ENCODE results near the gene GPR156. TPM values are rescaled to one million over a fixed set of nuclear protein-coding genes. Genes with fewer than 3 reads are reported as not detected.

The GPR156 gene
- total and polyA plus RNA-seq, 9 of the 15 experiments (the other 6 are each of a cell fraction or from before 2014, with no cell fraction given) = 0.07 to 0.14 (median 0.12) TPM; not detected in 5

DNA sequence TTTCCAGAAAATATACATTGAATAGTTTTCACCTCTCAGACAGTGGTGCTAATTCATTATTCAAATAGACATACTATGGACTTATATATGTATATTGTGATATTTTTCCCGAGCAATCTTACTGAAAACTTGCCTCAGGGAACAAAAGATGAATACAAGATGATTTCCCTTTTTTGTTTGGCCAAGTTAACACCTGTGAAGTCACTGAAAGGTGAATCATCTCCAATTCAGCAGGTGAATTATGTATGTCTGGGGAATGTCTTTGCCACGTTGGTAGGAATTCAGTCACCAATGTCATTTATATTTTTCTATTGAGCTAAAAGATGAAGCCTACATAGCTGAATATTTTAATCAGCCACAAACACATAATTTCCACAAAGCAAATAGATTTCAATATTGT lies 88.2 kb downstream of the GPR156 start:
- Histone ChIP-seq H3K27ac (ENCODE audit: extremely low read depth, low read depth, low read length) (no peak overlapping the region), H3K36me3 (ENCODE audit: control insufficient read depth, insufficient read depth, low read length) (no peaks in the 10 kb centered on the region), H3K79me2 (ENCODE audit: control insufficient read depth, insufficient read depth, low read length) (no peaks in the 10 kb centered on the region), H3K9me1 (ENCODE audit: control insufficient read depth, insufficient read depth, low read length) (no peaks in the 10 kb centered on the region), H3K27me3 (ENCODE audit: control insufficient read depth in 2 of 2, insufficient read depth in 2 of 2, low read length in 2 of 2) (no peaks in the 10 kb centered on the region; a peak in 1 of 5 replicates), H4K20me1 (replicated peaks; ENCODE audit: control insufficient read depth, insufficient read depth, low read length) (no peaks in the 10 kb centered on the region), H3K9me3 (replicated peaks; ENCODE audit: control insufficient read depth, insufficient read depth, low read depth, low read length) (no peaks in the 10 kb centered on the region), H3K4me3 (no peak overlapping the region), H3K4me1 (replicated peaks in 1 of 2; ENCODE audit: control insufficient read depth in 2 of 2, insufficient read depth in 2 of 2, low read length in 2 of 2) (no peaks in the 10 kb centered on the region), H3K4me2 (ENCODE audit: insufficient read depth, low read length) (no peak overlapping the region), H2AFZ (ENCODE audit: low read depth, low read length) (no peak overlapping the region), H3K9ac (ENCODE audit: insufficient read depth in 1 of 2, low read depth in 2 of 2, low read length in 2 of 2) (no peak overlapping the region)
- intact Hi-C loops (cut with micrococcal nuclease) = no loop called here
- no TSS peak for BruUV-seq (replicated peaks)
- 0% methylated on average over 2 of the region's 2 CpGs for WGBS (ENCODE audit: insufficient coverage, low coverage, missing lambda C conversion rate)
- CTCF ChIA-PET (ENCODE audit: low intra/inter-chr PET ratio) = no interaction called here
- POLR2A ChIA-PET = interaction anchor here (0.6 kb wide), 1 partner anchor 212 kb away, joined by 4 read pairs; no protein-coding TSS in a partner anchor
- in situ Hi-C loops (cut with MboI) = no loop called here
- no peak for ATAC-seq
- no peak for TF ChIP-seq ESRRB (CRISPR knock-in tag; IDR thresholded peaks at IDR 0.05; ENCODE audit: borderline replicate concordance)
- TF ChIP-seq NFXL1 (CRISPR knock-in tag; IDR thresholded peaks at IDR 0.05) = no peak
- no peak for TF ChIP-seq RBM17 (IDR thresholded peaks at IDR 0.05; ENCODE audit: borderline replicate concordance, low read depth, low read length)
- TF ChIP-seq, protein P1, sequence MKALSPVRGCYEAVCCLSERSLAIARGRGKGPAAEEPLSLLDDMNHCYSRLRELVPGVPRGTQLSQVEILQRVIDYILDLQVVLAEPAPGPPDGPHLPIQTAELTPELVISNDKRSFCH (CRISPR knock-in tag; IDR thresholded peaks at IDR 0.05) = no peak
- TF ChIP-seq, protein P1 (tag; IDR thresholded peaks at IDR 0.05) = no peak
- no peak for TF ChIP-seq JUN (IDR thresholded peaks at IDR 0.05; ENCODE audit: borderline replicate concordance, low read depth, low read length)
- no peak for TF ChIP-seq JUN (CRISPR knock-in tag; IDR thresholded peaks at IDR 0.05; ENCODE audit: borderline replicate concordance)
- no peak for TF ChIP-seq GABPB1 (CRISPR knock-in tag; IDR thresholded peaks at IDR 0.05)
- TF ChIP-seq POLR3A (IDR thresholded peaks at IDR 0.05; ENCODE audit: borderline replicate concordance, extremely low read depth, insufficient read depth, insufficient read length) = no peak
- TF ChIP-seq, protein P2, sequence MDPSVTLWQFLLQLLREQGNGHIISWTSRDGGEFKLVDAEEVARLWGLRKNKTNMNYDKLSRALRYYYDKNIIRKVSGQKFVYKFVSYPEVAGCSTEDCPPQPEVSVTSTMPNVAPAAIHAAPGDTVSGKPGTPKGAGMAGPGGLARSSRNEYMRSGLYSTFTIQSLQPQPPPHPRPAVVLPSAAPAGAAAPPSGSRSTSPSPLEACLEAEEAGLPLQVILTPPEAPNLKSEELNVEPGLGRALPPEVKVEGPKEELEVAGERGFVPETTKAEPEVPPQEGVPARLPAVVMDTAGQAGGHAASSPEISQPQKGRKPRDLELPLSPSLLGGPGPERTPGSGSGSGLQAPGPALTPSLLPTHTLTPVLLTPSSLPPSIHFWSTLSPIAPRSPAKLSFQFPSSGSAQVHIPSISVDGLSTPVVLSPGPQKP (CRISPR knock-in tag; IDR thresholded peaks at IDR 0.05) = no peak
- no peak for TF ChIP-seq DDX20 (tag; IDR thresholded peaks at IDR 0.05; ENCODE audit: low read depth)
- no peak for TF ChIP-seq ZNF766 (CRISPR knock-in tag; conservative IDR thresholded peaks at IDR 0.05)
- TF ChIP-seq PHB (CRISPR knock-in tag; IDR thresholded peaks at IDR 0.05) = no peak
- no peak for TF ChIP-seq ZNF3 (CRISPR knock-in tag; IDR thresholded peaks at IDR 0.05)
- TF ChIP-seq YY1 (IDR thresholded peaks at IDR 0.05; ENCODE audit: borderline replicate concordance in 1 of 3, control insufficient read depth in 1 of 3, extremely low read depth in 1 of 3, insufficient read depth in 3 of 3, insufficient read length in 1 of 3, insufficient replicate concordance in 2 of 3, low read depth in 1 of 3, low read length in 2 of 3) = no peak
- TF ChIP-seq ZNF263 (CRISPR knock-in tag; IDR thresholded peaks at IDR 0.05; ENCODE audit: borderline replicate concordance) = no peak
- TF ChIP-seq C11orf30 (IDR thresholded peaks at IDR 0.05; ENCODE audit: low read depth) = no peak
- no peak for TF ChIP-seq RBM39 (optimal IDR thresholded peaks at IDR 0.05; ENCODE audit: low read depth, low read length)
- TF ChIP-seq HDAC1 (IDR thresholded peaks at IDR 0.05) = no peak
- TF ChIP-seq IFI16 (CRISPR knock-in tag; IDR thresholded peaks at IDR 0.05) = no peak
- no peak for TF ChIP-seq NONO (IDR thresholded peaks at IDR 0.05; ENCODE audit: low read depth in 2 of 2, low read length in 1 of 2)
- DNase-seq (ENCODE audit: extremely low read depth in 1 of 4, low spot score in 3 of 4) = no peak
- no peak for FAIRE-seq

All from K562 (cell line).